BJ (cell line): ENCODE results near the gene SDHAF4. TPM values are rescaled to one million over a fixed set of nuclear protein-coding genes. Genes with fewer than 3 reads are reported as not detected.

Experiments used
- CTCF ChIA-PET: fragments of 350-600 bp; formaldehyde crosslinking; extraction: SDS; loops from one replicate; lab custom pipeline; 2021; ENCODE audit warnings: antibody characterized with exemption, inconsistent platforms; lab: Yijun Ruan, JAX
- POLR2A ChIA-PET: fragments of 300-600 bp; sonication (Branson Sonifier 250); formaldehyde crosslinking; extraction: SDS; loops from one replicate; lab custom pipeline; 2021; ENCODE audit warnings: antibody characterized with exemption; lab: Charles Lee
- DNase-seq: peaks from one replicate; pipeline ENCODE4 v3.0.0-alpha.2; 2011; ENCODE audit warnings: low read depth
- H3K27me3 ChIP-seq: 2 replicates; pipeline ENCODE4 v1.6.0; 2011; ENCODE audit warnings: low read length; ENCODE audit not compliant: control insufficient read depth, insufficient read depth
- H3K36me3 ChIP-seq: 2 replicates; pipeline ENCODE4 v1.5.1; 2011; ENCODE audit warnings: low read length; ENCODE audit not compliant: control insufficient read depth, insufficient read depth
- H3K4me3 ChIP-seq: 2 replicates; pipeline ENCODE4 v1.5.1; 2011; ENCODE audit warnings: low read depth, mild to moderate bottlenecking, control low read depth, low read length
- CTCF ChIP-seq: IDR thresholded peaks from 2 replicates; pipeline ENCODE4 v1.5.1; 2011; ENCODE audit warnings: low read depth, mild to moderate bottlenecking, control low read depth, inconsistent platforms, low read length, moderate library complexity; ENCODE audit not compliant: insufficient read depth
- polyA plus RNA-seq: library from polyadenylated mRNA; depleted of rRNA; stranded (reverse); fragments of >200 nt; gene quantifications from 2 replicates; pipeline ENCODE4 v1.2.3, GENCODE V29; 2011

SDHAF4 gene
- polyA plus RNA-seq, 1 experiment = 7.2 TPM

- Histone ChIP-seq H3K4me3 (no peak overlapping the region), H3K36me3 (0 out of 2 replicates have a peak, but pooled peaks cover under 1% of the 10 kb centered on the region), H3K27me3 (no peaks in the 10 kb centered on the region)
- no peak for DNase-seq
- ChIA-PET CTCF (no interaction called here), POLR2A (no interaction called here)
- no peak for TF ChIP-seq CTCF
Observed at GRCh38 chr6:70530023-70530422, 36.7 kb upstream of the SDHAF4 start.

- H3K27me3 ChIP-seq = no peaks in the 10 kb centered on the region
- DNase-seq = no peak
- 0 out of 2 replicates have a peak, but pooled peaks cover 3% of the 10 kb centered on the region for H3K36me3 ChIP-seq
- no peak overlapping the region for H3K4me3 ChIP-seq
- ChIA-PET POLR2A (no interaction called here), CTCF (interaction anchor here (0.8 to 1.2 kb wide), 2 partner anchors 10 to 353 kb away, joined by 3 to 4 read pairs; no protein-coding TSS in a partner anchor)
- TF ChIP-seq CTCF = no peak
Observed at GRCh38 chr6:70531133-70531532, 35.6 kb upstream of the SDHAF4 start.

- TF ChIP-seq CTCF = no peak
- CTCF ChIA-PET = interaction anchor here (1.2 kb wide), 1 partner anchor 347 kb away, joined by 4 read pairs; no protein-coding TSS in a partner anchor
- H3K36me3 ChIP-seq = 0 out of 2 replicates have a peak, but pooled peaks cover 3% of the 10 kb centered on the region
Observed at GRCh38 chr6:70537266-70537665, 29.5 kb upstream of the SDHAF4 start.

GRCh38 chr6:70538376-70538775 lies 28.4 kb upstream of the SDHAF4 start:
- Histone ChIP-seq H3K27me3 (no peaks in the 10 kb centered on the region), H3K4me3 (no peak overlapping the region), H3K36me3 (0 out of 2 replicates have a peak, but pooled peaks cover 3% of the 10 kb centered on the region)
- CTCF ChIA-PET = interaction anchor here (0.6 kb wide), 1 partner anchor 9 kb away, joined by 3 read pairs; no protein-coding TSS in a partner anchor
- DNase-seq = no peak
- POLR2A ChIA-PET = no interaction called here
- TF ChIP-seq CTCF = no peak

More at GRCh38 chr6:70537266-70537665, 29.5 kb upstream of the SDHAF4 start:
- H3K27me3 ChIP-seq = no peaks in the 10 kb centered on the region
- DNase-seq = no peak
- no peak overlapping the region for H3K4me3 ChIP-seq
- POLR2A ChIA-PET = no interaction called here

GRCh38 chr6:70547313-70547712 lies 19.4 kb upstream of the SDHAF4 start:
- POLR2A ChIA-PET = interaction anchor here (0.7 kb wide), 1 partner anchor 136 kb away, joined by 3 read pairs; no protein-coding TSS in a partner anchor
- Histone ChIP-seq H3K36me3 (no peaks in the 10 kb centered on the region), H3K4me3 (no peak overlapping the region), H3K27me3 (no peaks in the 10 kb centered on the region)
- TF ChIP-seq CTCF = peak; percentile 59
- DNase-seq = no peak
- CTCF ChIA-PET = interaction anchor here (0.7 to 1.6 kb wide), 11 partner anchors 9 to 409 kb away, joined by 3 to 11 read pairs (median 3); no protein-coding TSS in a partner anchor
